SK-N-SH treated with all-trans-retinoic acid at 6 μM for 48 hours (cell line): ENCODE results near the gene GRAMD4.

Experiments used
- ATAC-seq: fragments of 200-7000 bp; cut with Tn5 transposase; 3 replicates; pipeline ENCODE4 v1.9.1; 2020; ENCODE audit warnings: mild to moderate bottlenecking, moderate library complexity
- ARNTL ChIP-seq: fragments of 450-650 bp; formaldehyde crosslinking; IDR thresholded peaks from 2 replicates; pipeline ENCODE4 v1.5.0; 2020; ENCODE audit warnings: low read depth, mild to moderate bottlenecking, moderate library complexity, borderline replicate concordance
- BACH2 ChIP-seq: fragments of 250-450 bp; sonication (Bioruptor Pico); IDR thresholded peaks from 2 replicates; pipeline ENCODE4 v1.9.0; 2021; ENCODE audit warnings: mild to moderate bottlenecking, borderline replicate concordance
- CSDC2 ChIP-seq: fragments of 250-450 bp; sonication (Bioruptor Pico); IDR thresholded peaks from 2 replicates; pipeline ENCODE4 v1.5.0; 2020; ENCODE audit warnings: mild to moderate bottlenecking, moderate library complexity
- CSRNP3 ChIP-seq: fragments of 250-450 bp; sonication (Bioruptor Pico); IDR thresholded peaks from 2 replicates; pipeline ENCODE4 v1.5.1; 2021; ENCODE audit warnings: mild to moderate bottlenecking, moderate library complexity
- ESRRG ChIP-seq: fragments of 250-450 bp; sonication (Bioruptor Pico); IDR thresholded peaks from 2 replicates; pipeline ENCODE4 v1.6.1; 2021; ENCODE audit warnings: mild to moderate bottlenecking
- GLIS3 ChIP-seq: fragments of 250-450 bp; sonication (Bioruptor Pico); IDR thresholded peaks from 2 replicates; pipeline ENCODE4 v1.5.0; 2020; ENCODE audit warnings: mild to moderate bottlenecking, moderate library complexity
- ISL1 ChIP-seq: fragments of 250-450 bp; sonication (Bioruptor Pico); IDR thresholded peaks from 2 replicates; pipeline ENCODE4 v2.1.2; 2022; ENCODE audit warnings: mild to moderate bottlenecking, moderate library complexity
- OSR1 ChIP-seq: fragments of 250-450 bp; sonication (Bioruptor Pico); IDR thresholded peaks from 2 replicates; pipeline ENCODE4 v1.8.0; 2022; ENCODE audit warnings: moderate library complexity, mild to moderate bottlenecking, inconsistent platforms
- PATZ1 ChIP-seq: fragments of 250-450 bp; sonication (Bioruptor Pico); IDR thresholded peaks from 2 replicates; pipeline ENCODE4 v1.8.0; 2020; ENCODE audit warnings: mild to moderate bottlenecking, moderate library complexity, borderline replicate concordance
- POU6F1 ChIP-seq: fragments of 250-450 bp; sonication (Bioruptor Pico); IDR thresholded peaks from 2 replicates; pipeline ENCODE4 v1.8.0; 2021; ENCODE audit warnings: low read depth, mild to moderate bottlenecking, moderate library complexity, borderline replicate concordance
- PPARA ChIP-seq: fragments of 250-450 bp; sonication (Bioruptor Pico); IDR thresholded peaks from 2 replicates; pipeline ENCODE4 v1.5.0; 2020; ENCODE audit warnings: mild to moderate bottlenecking, borderline replicate concordance
- RARB ChIP-seq: fragments of 250-450 bp; sonication (Bioruptor Pico); IDR thresholded peaks from 2 replicates; pipeline ENCODE4 v1.8.0; 2021; ENCODE audit warnings: mild to moderate bottlenecking, moderate library complexity
- SNAI2 ChIP-seq: fragments of 250-450 bp; sonication (Bioruptor Pico); IDR thresholded peaks from 2 replicates; pipeline ENCODE4 v1.5.0; 2020; ENCODE audit warnings: mild to moderate bottlenecking, moderate library complexity
- TOX ChIP-seq: fragments of 250-450 bp; sonication (Bioruptor Pico); IDR thresholded peaks from 2 replicates; pipeline ENCODE4 v1.8.0; 2021; ENCODE audit warnings: mild to moderate bottlenecking, moderate library complexity, borderline replicate concordance
- TSHZ2 ChIP-seq: fragments of 250-450 bp; sonication (Bioruptor Pico); IDR thresholded peaks from 2 replicates; pipeline ENCODE4 v1.5.0; 2020; ENCODE audit warnings: mild to moderate bottlenecking, moderate library complexity
- ZFP3 ChIP-seq: fragments of 250-450 bp; sonication (Bioruptor Pico); IDR thresholded peaks from 2 replicates; pipeline ENCODE4 v1.5.0; 2020; ENCODE audit warnings: mild to moderate bottlenecking, moderate library complexity
- ZFP30 ChIP-seq: fragments of 450-650 bp; formaldehyde crosslinking; IDR thresholded peaks from 2 replicates; pipeline ENCODE4 v1.5.0; 2022; ENCODE audit warnings: mild to moderate bottlenecking, moderate library complexity
- ZNF70 ChIP-seq: fragments of 450-650 bp; formaldehyde crosslinking; IDR thresholded peaks from 2 replicates; pipeline ENCODE4 v1.5.0; 2020; ENCODE audit warnings: mild to moderate bottlenecking, moderate library complexity
- ZNF8 ChIP-seq: fragments of 450-650 bp; formaldehyde crosslinking; IDR thresholded peaks from 2 replicates; pipeline ENCODE4 v1.5.0; 2020; ENCODE audit warnings: mild to moderate bottlenecking, moderate library complexity

GRAMD4 gene

GRCh38 chr22:46578251-46578823 is 41.8 kb upstream of the GRAMD4 start:
- no peak for ATAC-seq
- no peak for TF ChIP-seq PATZ1 (CRISPR knock-in tag)
- no peak for TF ChIP-seq TSHZ2
- no peak for TF ChIP-seq PPARA (CRISPR knock-in tag)
- TF ChIP-seq OSR1 (CRISPR knock-in tag) = no peak
- TF ChIP-seq ZNF70 (CRISPR knock-in tag) = no peak

- TF ChIP-seq GLIS3 = no peak
- TF ChIP-seq ZNF8 (CRISPR knock-in tag) = no peak
- no peak for TF ChIP-seq ZNF70 (CRISPR knock-in tag)
- no peak for TF ChIP-seq POU6F1 (CRISPR knock-in tag)
- no peak for TF ChIP-seq SNAI2
- TF ChIP-seq, all 23 proteins: peak for 0
- ATAC-seq = no peak
Observed at GRCh38 chr22:46578824-46579561, 41.2 kb upstream of the GRAMD4 start.

- ATAC-seq = no peak
- no peak for TF ChIP-seq ZNF8 (CRISPR knock-in tag)
- no peak for TF ChIP-seq ARNTL (CRISPR knock-in tag)
- TF ChIP-seq PPARA (CRISPR knock-in tag) = no peak
- TF ChIP-seq ISL1 (CRISPR knock-in tag) = no peak
- TF ChIP-seq TOX (CRISPR knock-in tag) = no peak
- no peak for TF ChIP-seq CSRNP3 (CRISPR knock-in tag)
- no peak for TF ChIP-seq ZFP30 (CRISPR knock-in tag)
- TF ChIP-seq OSR1 (CRISPR knock-in tag) = no peak
- TF ChIP-seq RARB = no peak
- no peak for TF ChIP-seq ZNF70 (CRISPR knock-in tag)
- TF ChIP-seq ESRRG (CRISPR knock-in tag) = no peak
- TF ChIP-seq CSDC2 (CRISPR knock-in tag) = no peak
Observed at GRCh38 chr22:46579751-46580449, 40.3 kb upstream of the GRAMD4 start.

GRCh38 chr22:46580940-46581537 is 39.1 kb upstream of the GRAMD4 start:
- TF ChIP-seq CSDC2 (CRISPR knock-in tag) (no peak), CSRNP3 (CRISPR knock-in tag) (no peak), GLIS3 (no peak), ZNF70 (CRISPR knock-in tag) (no peak), TOX (CRISPR knock-in tag) (no peak), ZNF8 (CRISPR knock-in tag) (no peak), TSHZ2 (no peak), SNAI2 (no peak), ZFP3 (CRISPR knock-in tag) (no peak), RARB (no peak), BACH2 (CRISPR knock-in tag) (no peak), ARNTL (CRISPR knock-in tag) (no peak), ZFP30 (CRISPR knock-in tag) (no peak)
- ATAC-seq = no peak
